Right ventricle myocardium inferior (tissue), 1 donor: ENCODE data around the gene NACC1. TPM values are rescaled to one million over a fixed set of nuclear protein-coding genes. Genes with fewer than 3 reads are reported as not detected.

Source experiments
- ATAC-seq: fragments of 200-7000 bp; cut with Tn5 transposase; one replicate; pipeline ENCODE4 v1.9.1; 2020; ENCODE audit warnings: mild to moderate bottlenecking, moderate library complexity
- DNase-seq: peaks from one replicate; pipeline ENCODE4 v3.0.0; 2021; ENCODE audit errors: missing footprints
- intact Hi-C: fragments of 100-400 bp; cut with DNase I; formaldehyde crosslinking; loops from one replicate; pipeline ENCODE4 v1.11.0; 2022
- total RNA-seq: library from RNA; stranded (reverse); fragmentation: NEBNext Ultra II Directional; extraction: Animal tissue kit (Norgen Biotek cat#: 25700); gene quantifications from one replicate; pipeline ENCODE4 v1.2.1, GENCODE V29; 2021
- donor health status: DM: no; HTN: yes; CAD: no; lungs with severe emphysema.

NACC1 gene
- total RNA-seq, 1 donor from 2014 or later: 54.0 TPM

GRCh38 chr19:13085666-13086065 lies 32.4 kb upstream of the NACC1 start:
- ATAC-seq: no peak
- DNase-seq: no peak
- intact Hi-C loops: no loop called here

- intact Hi-C loops: no loop called here
- no peak for ATAC-seq
- no peak for DNase-seq
Measured at GRCh38 chr19:13086341-13086740, 31.7 kb upstream of the NACC1 start.

GRCh38 chr19:13087295-13087694 lies 30.8 kb upstream of the NACC1 start:
- DNase-seq (no peak), ATAC-seq (no peak)
- intact Hi-C loops: no loop called here

- intact Hi-C loops: no loop called here
- DNase-seq (no peak), ATAC-seq (no peak)
Measured at GRCh38 chr19:13087795-13088537, 30.1 kb upstream of the NACC1 start.

GRCh38 chr19:13089139-13089856 lies 28.8 kb upstream of the NACC1 start:
- DNase-seq (no peak), ATAC-seq (no peak)
- intact Hi-C loops: no loop called here

- DNase-seq: no peak
- ATAC-seq: no peak
- intact Hi-C loops: no loop called here
Measured at GRCh38 chr19:13089857-13090507, 28.1 kb upstream of the NACC1 start.

- no peak for ATAC-seq
- intact Hi-C loops: no loop called here
- DNase-seq: no peak
Measured at GRCh38 chr19:13090511-13091231, 27.4 kb upstream of the NACC1 start.

- intact Hi-C loops: no loop called here
- ATAC-seq: peak; percentile 76
- DNase-seq: no peak
Measured at GRCh38 chr19:13091400-13092157, 26.5 kb upstream of the NACC1 start.

GRCh38 chr19:13092158-13092543 lies 25.9 kb upstream of the NACC1 start:
- ATAC-seq (no peak), DNase-seq (no peak)
- intact Hi-C loops: no loop called here

- ATAC-seq: no peak
- DNase-seq: no peak
- intact Hi-C loops: loop anchor here (1.0 kb wide), 2 partner anchors 109 to 114 kb away; no protein-coding TSS in a partner anchor
Measured at GRCh38 chr19:13092606-13093235, 25.3 kb upstream of the NACC1 start.

- DNase-seq: peak; percentile 93
- intact Hi-C loops: loop anchor here (1.0 kb wide), 2 partner anchors 110 to 115 kb away; no protein-coding TSS in a partner anchor
- ATAC-seq: peak; percentile 65
Measured at GRCh38 chr19:13093407-13094105, 24.5 kb upstream of the NACC1 start.

GRCh38 chr19:13094106-13094504 lies 24.0 kb upstream of the NACC1 start:
- intact Hi-C loops: no loop called here
- DNase-seq (no peak), ATAC-seq (no peak)

- DNase-seq (no peak), ATAC-seq (no peak)
- intact Hi-C loops: loop anchor here (5.0 kb wide), 1 partner anchor 38 kb away; no protein-coding TSS in a partner anchor
Measured at GRCh38 chr19:13094771-13095392, 23.2 kb upstream of the NACC1 start.

- intact Hi-C loops: loop anchor here (5.0 kb wide), 1 partner anchor 38 kb away; no protein-coding TSS in a partner anchor
- DNase-seq: no peak
- no peak for ATAC-seq
Measured at GRCh38 chr19:13095393-13095784, 22.7 kb upstream of the NACC1 start.

GRCh38 chr19:13095934-13096927 lies 21.8 kb upstream of the NACC1 start:
- no peak for ATAC-seq
- DNase-seq: no peak
- intact Hi-C loops: loop anchor here (5.0 kb wide), 1 partner anchor 39 kb away; no protein-coding TSS in a partner anchor

GRCh38 chr19:13097033-13097462 lies 21.0 kb upstream of the NACC1 start:
- intact Hi-C loops: loop anchor here (5.0 kb wide), 1 partner anchor 40 kb away; no protein-coding TSS in a partner anchor
- no peak for ATAC-seq
- DNase-seq: no peak
